Measurements from ENCODE around the gene PDE9A. TPM values are rescaled to one million over a fixed set of nuclear protein-coding genes. Genes with fewer than 3 reads are reported as not detected.

Gene PDE9A
- total RNA-seq, 1 donor: not detected

DNA sequence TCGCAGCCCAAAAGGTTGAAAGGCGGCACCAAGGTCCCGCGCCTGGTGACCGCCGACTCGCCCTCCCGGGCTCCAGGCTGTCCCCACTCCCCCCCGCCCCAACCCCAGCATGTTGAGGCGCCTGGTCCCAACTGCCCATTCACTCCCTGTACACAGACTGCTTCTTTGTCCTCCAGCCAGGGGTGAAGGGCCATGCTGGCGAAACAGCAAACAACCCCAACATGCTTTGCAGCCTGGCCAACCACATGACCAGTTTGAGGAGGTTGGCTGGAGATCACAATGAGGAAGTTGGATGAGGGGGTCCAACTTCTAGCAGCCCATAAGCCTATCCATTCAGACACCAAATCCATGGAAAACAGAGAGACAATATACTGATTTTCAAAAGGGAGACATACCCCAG lies 13.5 kb downstream of the PDE9A start:
- TF ChIP-seq, protein P1, sequence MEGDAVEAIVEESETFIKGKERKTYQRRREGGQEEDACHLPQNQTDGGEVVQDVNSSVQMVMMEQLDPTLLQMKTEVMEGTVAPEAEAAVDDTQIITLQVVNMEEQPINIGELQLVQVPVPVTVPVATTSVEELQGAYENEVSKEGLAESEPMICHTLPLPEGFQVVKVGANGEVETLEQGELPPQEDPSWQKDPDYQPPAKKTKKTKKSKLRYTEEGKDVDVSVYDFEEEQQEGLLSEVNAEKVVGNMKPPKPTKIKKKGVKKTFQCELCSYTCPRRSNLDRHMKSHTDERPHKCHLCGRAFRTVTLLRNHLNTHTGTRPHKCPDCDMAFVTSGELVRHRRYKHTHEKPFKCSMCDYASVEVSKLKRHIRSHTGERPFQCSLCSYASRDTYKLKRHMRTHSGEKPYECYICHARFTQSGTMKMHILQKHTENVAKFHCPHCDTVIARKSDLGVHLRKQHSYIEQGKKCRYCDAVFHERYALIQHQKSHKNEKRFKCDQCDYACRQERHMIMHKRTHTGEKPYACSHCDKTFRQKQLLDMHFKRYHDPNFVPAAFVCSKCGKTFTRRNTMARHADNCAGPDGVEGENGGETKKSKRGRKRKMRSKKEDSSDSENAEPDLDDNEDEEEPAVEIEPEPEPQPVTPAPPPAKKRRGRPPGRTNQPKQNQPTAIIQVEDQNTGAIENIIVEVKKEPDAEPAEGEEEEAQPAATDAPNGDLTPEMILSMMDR (IDR thresholded peaks at IDR 0.05; ENCODE audit: insufficient read depth, low read length): no peak
- no peak overlapping the region for H3K4me3 ChIP-seq (ENCODE audit: low read depth, low read length)
- no peak for DNase-seq (ENCODE audit: low read depth)

DNA sequence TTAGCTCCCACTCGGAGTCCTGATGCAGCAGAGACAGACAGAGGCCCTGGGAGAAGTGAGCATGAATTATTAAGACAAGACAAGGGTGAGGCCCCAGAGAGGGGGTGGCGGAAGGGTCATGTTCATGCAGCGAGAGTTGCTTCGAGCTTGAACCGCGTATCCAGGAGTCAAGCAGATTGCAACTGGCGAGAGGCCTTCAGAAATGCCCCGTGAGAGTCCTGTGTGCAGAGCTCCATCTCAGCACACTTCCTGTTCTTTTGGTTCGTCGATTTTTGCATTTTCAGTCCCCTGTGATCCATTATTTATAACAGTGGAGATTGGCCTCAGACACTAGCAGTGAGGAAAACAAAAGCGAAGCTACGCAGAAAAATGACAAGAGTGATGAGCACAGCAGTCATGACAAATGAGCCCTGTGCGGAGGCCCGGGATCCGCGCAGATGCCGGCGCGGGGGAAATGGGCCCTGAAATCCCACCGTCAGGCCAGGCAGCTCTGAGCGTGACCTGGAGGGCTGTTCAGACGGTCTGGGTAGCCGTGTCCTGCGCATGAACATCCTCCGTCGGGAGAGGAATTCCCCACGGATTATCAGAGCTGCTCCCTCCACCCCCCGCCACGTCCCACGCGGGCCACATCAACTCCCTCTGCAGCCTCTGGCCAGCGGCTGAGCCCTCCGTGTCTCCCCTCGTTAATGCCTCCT lies 15.0 kb downstream of the PDE9A start:
- no peak for DNase-seq (ENCODE audit: low read depth)
- no peak overlapping the region for H3K4me3 ChIP-seq (ENCODE audit: low read depth, low read length)
- TF ChIP-seq, protein P1 (IDR thresholded peaks at IDR 0.05; ENCODE audit: insufficient read depth, low read length): no peak

DNA sequence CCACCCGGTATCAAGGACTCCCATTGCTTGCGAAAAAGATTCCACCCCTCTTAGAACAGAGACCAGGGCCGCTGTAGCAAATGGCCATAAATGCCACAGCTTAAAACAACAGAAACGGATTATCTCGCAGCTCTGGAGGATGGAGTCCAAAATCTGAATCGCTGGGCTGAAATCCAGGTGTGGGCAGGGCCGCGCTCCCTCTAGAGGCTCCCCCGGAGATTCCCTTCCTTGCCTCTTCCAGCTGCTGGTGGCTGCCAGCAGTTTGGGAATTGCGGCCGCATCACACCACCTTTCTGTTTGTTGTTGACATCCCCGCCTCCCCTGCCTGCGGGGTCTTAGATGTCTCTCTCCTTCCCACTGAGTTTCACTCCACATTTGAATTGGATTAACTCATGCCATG lies 15.6 kb downstream of the PDE9A start:
- H3K4me3 ChIP-seq (ENCODE audit: low read depth, low read length): no peak overlapping the region
- peak; percentile 26 for DNase-seq (ENCODE audit: low read depth)
- TF ChIP-seq, protein P1 (IDR thresholded peaks at IDR 0.05; ENCODE audit: insufficient read depth, low read length): peak; percentile 22

DNA sequence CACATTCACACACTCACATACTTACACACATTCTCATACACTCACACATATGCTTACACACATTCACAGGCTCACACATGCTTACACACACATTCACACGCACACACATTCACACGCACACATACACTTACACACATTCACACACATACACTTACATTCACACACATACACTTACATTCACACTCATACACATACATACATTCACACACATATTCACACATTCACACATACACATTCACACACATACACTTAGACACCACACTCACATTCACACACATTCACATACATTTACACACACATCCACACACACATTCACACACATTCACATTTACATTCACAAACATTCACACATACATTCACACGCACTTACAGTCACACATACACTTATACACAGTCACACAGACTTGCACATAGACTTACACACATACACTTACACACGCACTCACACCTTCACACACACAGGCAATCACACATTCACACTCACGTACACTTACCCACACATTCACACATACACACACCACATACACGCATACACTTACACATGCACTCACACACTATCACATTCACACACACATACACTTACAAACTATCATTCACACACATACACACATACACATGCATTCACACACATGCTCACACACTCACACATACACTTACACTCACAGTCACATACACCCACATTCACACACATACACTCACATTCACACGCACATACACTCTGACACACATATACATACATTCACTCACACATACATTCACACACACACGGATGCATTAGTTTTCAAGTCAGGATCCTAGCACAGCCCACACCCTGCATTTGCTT lies 16.8 kb downstream of the PDE9A start:
- no peak overlapping the region for H3K4me3 ChIP-seq (ENCODE audit: low read depth, low read length)
- DNase-seq (ENCODE audit: low read depth): no peak
- TF ChIP-seq, protein P1 (IDR thresholded peaks at IDR 0.05; ENCODE audit: insufficient read depth, low read length): no peak

DNA sequence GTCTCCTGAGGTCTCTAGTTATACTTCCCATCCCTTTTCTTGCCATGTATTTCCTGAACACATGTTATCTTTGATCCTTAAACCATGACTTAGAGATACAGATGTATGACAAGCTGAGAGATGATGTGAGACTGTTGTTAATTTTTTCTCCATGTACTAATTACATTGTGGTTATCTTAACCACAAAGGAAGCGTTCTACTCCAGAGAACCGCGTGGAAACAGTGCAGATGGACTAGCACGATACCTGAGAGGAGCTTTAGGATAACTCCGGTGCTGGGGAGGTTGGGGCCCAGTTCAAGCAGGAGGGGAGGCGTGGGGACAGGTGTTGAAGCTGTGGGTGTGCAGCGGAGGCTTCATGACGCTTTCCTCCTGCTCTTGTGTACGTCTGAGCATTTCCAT lies 17.5 kb downstream of the PDE9A start:
- H3K4me3 ChIP-seq (ENCODE audit: low read depth, low read length): no peak overlapping the region
- TF ChIP-seq, protein P1 (IDR thresholded peaks at IDR 0.05; ENCODE audit: insufficient read depth, low read length): no peak
- DNase-seq (ENCODE audit: low read depth): no peak

DNA sequence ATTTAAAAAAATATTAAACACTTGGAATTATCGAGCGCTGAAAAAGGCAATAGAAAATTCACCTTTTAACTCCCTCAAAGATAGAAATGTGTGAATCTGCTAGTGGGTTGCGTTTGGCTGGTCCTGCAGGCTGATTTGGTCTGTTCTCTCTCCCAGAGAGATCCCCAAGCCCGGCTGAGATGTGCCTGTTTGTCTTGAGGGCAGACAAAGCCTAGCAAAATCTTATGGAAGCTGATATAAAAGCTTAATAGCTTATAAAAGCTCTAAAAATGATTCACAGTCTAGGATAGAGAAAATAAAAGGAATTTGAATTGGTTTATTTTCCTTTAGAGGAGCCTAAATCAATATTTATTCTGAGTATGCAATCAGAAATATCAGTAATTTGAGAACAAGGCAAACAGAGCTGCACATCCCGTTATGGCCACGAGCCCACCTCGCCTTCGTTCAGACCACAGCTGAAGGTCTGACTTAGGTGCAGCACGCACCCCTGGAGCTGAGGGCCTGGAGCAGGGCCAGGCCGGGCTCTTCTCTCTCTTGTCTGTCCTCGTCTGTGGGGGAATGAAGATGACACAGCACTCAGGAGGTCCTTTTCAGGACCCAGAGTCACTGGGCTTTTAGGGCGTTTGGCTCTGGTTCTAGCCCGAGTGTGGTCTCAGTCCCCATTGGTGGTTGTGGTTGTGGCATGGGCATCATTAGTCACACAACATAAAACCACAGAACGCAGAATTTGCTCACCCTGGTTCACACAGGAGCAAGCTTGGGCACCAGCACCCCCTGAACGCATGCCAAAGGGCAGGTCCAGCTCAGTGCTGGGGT lies 18.6 kb downstream of the PDE9A start:
- DNase-seq (ENCODE audit: low read depth): no peak
- TF ChIP-seq, protein P1 (IDR thresholded peaks at IDR 0.05; ENCODE audit: insufficient read depth, low read length): no peak
- no peak overlapping the region for H3K4me3 ChIP-seq (ENCODE audit: low read depth, low read length)
